ENCODE measurements around the gene CD200. TPM values are rescaled to one million over a fixed set of nuclear protein-coding genes. Genes with fewer than 3 reads are reported as not detected.
"Not testable (repeated sequence)": the region's sequence is repeated elsewhere in the genome, so short reads cannot be mapped to it uniquely, and the experiment has no call there.

Gene CD200
- total RNA-seq, 2 donors from 2014 or later = 2.0 to 2.6 TPM

DNA sequence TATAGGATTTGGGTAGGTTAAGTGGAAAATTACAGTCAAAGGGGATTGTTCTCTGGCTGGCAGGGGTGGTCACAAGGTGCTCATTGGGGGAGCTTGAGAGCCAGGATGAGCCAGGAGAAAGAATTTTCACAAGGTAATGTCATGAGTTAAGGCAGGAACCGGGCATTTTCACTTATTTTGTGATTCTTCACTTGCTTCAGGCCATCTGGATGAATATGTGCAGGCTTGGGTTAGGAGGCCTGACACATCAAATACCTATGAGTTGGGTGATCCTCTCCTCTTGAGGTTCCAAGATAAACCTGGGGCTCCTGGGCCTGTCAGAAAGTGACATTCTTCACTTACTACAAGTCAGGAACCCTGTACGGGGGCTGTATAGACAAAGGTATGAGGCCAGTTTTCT, 68.7 kb downstream of the CD200 start:
- Histone ChIP-seq H3K4me3 (no peak overlapping the region), H3K27me3 (no peaks in the 10 kb centered on the region), H3K36me3 (replicated peaks in 1 of 2; ENCODE audit: insufficient read depth in 1 of 2, low read depth in 2 of 2) (no peaks in the 10 kb centered on the region), H3K4me1 (no peaks in the 10 kb centered on the region), H3K9me3 (no peaks in the 10 kb centered on the region), H3K27ac (no peak overlapping the region)
- no peak for DNase-seq
- TF ChIP-seq, protein P1, sequence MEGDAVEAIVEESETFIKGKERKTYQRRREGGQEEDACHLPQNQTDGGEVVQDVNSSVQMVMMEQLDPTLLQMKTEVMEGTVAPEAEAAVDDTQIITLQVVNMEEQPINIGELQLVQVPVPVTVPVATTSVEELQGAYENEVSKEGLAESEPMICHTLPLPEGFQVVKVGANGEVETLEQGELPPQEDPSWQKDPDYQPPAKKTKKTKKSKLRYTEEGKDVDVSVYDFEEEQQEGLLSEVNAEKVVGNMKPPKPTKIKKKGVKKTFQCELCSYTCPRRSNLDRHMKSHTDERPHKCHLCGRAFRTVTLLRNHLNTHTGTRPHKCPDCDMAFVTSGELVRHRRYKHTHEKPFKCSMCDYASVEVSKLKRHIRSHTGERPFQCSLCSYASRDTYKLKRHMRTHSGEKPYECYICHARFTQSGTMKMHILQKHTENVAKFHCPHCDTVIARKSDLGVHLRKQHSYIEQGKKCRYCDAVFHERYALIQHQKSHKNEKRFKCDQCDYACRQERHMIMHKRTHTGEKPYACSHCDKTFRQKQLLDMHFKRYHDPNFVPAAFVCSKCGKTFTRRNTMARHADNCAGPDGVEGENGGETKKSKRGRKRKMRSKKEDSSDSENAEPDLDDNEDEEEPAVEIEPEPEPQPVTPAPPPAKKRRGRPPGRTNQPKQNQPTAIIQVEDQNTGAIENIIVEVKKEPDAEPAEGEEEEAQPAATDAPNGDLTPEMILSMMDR (IDR thresholded peaks at IDR 0.05) = no peak
- no peak for TF ChIP-seq POLR2A (IDR thresholded peaks at IDR 0.05)
- WGBS, 2 donors = 74 to 85% methylated on average over 2 of the region's 2 CpGs
- intact Hi-C loops (cut with DNase I) = no loop called here
- no peak for ATAC-seq

DNA sequence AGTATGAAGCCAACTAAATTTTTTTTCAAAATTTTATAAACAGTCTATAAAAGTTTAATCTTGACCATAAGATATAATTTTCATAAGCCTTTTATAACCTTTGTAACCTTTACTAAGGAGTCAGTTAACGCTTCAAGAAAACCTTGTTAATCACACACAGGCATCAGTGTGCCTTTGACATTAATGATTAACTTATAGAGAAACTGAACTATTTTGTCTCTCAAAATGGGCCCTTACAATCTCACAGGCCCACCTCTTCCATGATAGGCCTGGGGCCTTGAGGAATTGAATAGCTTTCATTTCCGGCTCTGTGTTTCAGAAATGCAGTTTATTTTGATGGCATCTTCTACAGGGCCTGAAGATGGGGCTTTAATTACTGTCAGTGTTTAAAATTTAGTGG, 70.1 kb downstream of the CD200 start:
- no peak overlapping the region for H3K4me3 ChIP-seq
- no peak for TF ChIP-seq POLR2A (IDR thresholded peaks at IDR 0.05)
- TF ChIP-seq, protein P1 (IDR thresholded peaks at IDR 0.05) = no peak
- 62 to 68% methylated on average over 2 of the region's 2 CpGs for WGBS, 2 donors
- H3K27me3 ChIP-seq = no peaks in the 10 kb centered on the region
- intact Hi-C loops (cut with DNase I) = no loop called here
- H3K27ac ChIP-seq = no peak overlapping the region
- no peak for ATAC-seq
- no peaks in the 10 kb centered on the region for H3K36me3 ChIP-seq (replicated peaks in 1 of 2; ENCODE audit: insufficient read depth in 1 of 2, low read depth in 2 of 2)
- H3K9me3 ChIP-seq = no peaks in the 10 kb centered on the region
- peaks cover 5% of the 10 kb centered on the region for H3K4me1 ChIP-seq
- no peak for DNase-seq

DNA sequence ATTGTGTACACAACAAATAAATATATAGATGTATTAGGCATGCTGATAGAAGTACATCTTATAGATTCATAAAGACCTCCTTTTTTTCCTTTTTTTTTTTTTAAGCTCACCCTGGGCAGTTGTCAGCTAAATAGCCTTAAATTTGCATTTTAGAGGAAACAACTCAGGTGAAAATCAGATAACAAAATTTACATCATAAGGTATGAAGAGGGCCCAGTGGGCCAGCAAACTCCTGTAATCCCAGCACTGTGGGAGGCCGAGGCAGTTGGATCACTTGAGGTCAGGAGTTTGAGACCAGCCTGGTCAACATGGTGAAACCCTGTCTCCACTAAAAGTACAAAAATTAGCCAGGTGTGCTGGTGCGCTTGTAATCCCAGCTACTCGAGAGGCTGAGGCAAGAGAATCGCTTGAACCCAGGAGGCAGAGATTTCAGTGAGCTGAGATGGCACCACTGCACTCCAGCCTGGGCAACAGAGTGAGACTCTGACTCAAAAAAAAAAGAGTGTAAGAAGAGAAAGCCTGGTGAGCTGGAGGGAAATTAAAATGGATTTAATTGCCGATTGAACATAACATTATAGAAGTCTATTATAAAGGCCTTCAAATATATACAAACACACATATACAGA, 72.1 kb downstream of the CD200 start:
- DNase-seq; H3K4me1 ChIP-seq; intact Hi-C loops (cut with DNase I); H3K27ac ChIP-seq; H3K27me3 ChIP-seq; H3K4me3 ChIP-seq; ATAC-seq; H3K9me3 ChIP-seq; H3K36me3 ChIP-seq (replicated peaks in 1 of 2; ENCODE audit: insufficient read depth in 1 of 2, low read depth in 2 of 2): not testable (repeated sequence)
- 75 to 82% methylated on average over 5 of the region's 5 CpGs for WGBS, 2 donors

DNA sequence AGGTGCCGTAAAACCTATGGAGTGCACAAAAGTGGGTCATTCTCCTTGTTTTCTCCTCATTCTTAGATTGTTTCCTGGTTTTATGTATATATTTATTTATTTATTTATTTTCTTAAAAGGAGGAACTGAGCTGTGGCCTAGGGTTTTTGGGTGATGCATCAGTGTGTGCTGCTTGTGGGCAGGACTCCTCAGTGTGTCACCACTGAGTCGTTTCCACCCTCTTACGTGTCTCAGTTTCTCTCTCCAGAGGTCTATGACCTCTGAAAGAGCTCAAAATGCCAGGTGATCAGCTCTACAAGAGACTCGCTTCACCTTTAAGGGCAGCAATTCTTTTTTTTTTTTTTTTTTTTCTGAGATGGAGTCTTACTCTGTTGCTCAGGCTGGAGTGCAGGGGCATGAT, 72.9 kb downstream of the CD200 start:
- WGBS, 2 donors = 84 to 86% methylated on average over 4 of the region's 4 CpGs
- Histone ChIP-seq H3K36me3 (replicated peaks in 1 of 2; ENCODE audit: insufficient read depth in 1 of 2, low read depth in 2 of 2) (no peaks in the 10 kb centered on the region), H3K4me1 (peaks cover 5% of the 10 kb centered on the region), H3K9me3 (no peaks in the 10 kb centered on the region), H3K27me3 (no peaks in the 10 kb centered on the region), H3K27ac (no peak overlapping the region), H3K4me3 (no peak overlapping the region)
- TF ChIP-seq POLR2A (IDR thresholded peaks at IDR 0.05) = no peak
- TF ChIP-seq, protein P1 (IDR thresholded peaks at IDR 0.05) = no peak
- DNase-seq (no peak), ATAC-seq (no peak)
- intact Hi-C loops (cut with DNase I) = no loop called here

DNA sequence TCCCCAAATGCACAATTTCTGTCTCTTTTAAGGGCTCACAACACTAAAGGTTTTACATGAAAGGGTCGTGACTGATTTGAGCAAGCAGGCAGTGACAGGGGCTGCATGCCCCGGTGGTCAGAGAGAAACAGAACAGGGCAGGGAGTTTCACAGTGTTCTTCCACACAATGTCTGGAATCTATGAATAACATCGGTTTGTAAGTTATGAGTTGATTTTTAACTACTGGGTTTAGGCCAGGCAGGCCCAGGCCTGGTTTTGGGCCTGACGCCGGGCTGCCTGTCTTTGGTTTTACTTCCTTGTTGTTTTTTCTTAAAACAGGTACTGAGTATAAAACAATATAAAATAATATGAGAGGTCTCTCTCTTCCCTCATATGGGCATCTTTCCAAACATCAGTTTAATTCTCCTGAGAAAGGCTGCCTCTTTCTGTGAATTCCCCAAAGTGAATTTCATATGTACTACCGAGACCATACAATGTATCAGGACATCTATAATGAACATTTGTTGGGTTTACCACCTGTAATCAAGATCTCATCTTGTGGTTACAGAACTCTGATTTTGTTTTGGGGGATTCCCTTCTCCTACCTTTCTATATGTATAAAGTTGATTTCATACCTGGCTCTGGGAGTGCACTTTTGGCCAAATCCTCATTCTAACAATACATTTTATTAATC, 74.4 kb downstream of the CD200 start:
- TF ChIP-seq POLR2A (IDR thresholded peaks at IDR 0.05) = no peak
- TF ChIP-seq, protein P1 (IDR thresholded peaks at IDR 0.05) = no peak
- Histone ChIP-seq H3K4me3 (no peak overlapping the region), H3K27ac (peak overlapping the region in 3 of 4 donors; percentile 14 to 54 (median 38)), H3K27me3 (no peaks in the 10 kb centered on the region), H3K4me1 (peaks cover 5% of the 10 kb centered on the region), H3K36me3 (replicated peaks in 1 of 2; ENCODE audit: insufficient read depth in 1 of 2, low read depth in 2 of 2) (no peaks in the 10 kb centered on the region), H3K9me3 (no peaks in the 10 kb centered on the region)
- 48 to 58% methylated on average over 6 of the region's 6 CpGs for WGBS, 2 donors
- intact Hi-C loops (cut with DNase I) = no loop called here
- ATAC-seq (no peak), DNase-seq (peak in 2 of 4 donors; percentile 7 to 15)

All from body of pancreas (tissue), 4 donors.